Measurements from ENCODE around the gene ATG3.
A peak's percentile ranks its signal among the peaks of the same experiment; 100 is the strongest.

ATG3 gene

DNA sequence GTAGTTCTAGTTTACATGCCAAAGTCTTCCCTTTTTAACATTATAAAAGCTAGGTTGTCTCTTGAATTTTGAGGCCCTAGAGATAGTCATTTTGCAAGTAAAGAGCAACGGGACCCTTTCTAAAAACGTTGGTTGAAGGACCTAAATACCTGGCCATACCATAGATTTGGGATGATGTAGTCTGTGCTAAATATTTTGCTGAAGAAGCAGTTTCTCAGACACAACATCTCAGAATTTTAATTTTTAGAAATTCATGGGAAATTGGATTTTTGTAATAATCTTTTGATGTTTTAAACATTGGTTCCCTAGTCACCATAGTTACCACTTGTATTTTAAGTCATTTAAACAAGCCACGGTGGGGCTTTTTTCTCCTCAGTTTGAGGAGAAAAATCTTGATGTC, 21.3 kb upstream of the ATG3 start:
- Histone ChIP-seq H3F3A (ENCODE audit: low read depth) (no peaks in the 10 kb centered on the region), H3K27me3 (ENCODE audit: insufficient read depth, low read length, poor library complexity, severe bottlenecking) (no peaks in the 10 kb centered on the region), H2AFZ (ENCODE audit: low read length) (no peak overlapping the region), H3K4me1 (ENCODE audit: insufficient read depth, low read length, poor library complexity, severe bottlenecking) (peaks cover 5% of the 10 kb centered on the region), H3K79me2 (ENCODE audit: insufficient read depth, low read length) (no peaks in the 10 kb centered on the region), H3K9me2 (replicated peaks; ENCODE audit: low read depth, low read length) (no peaks in the 10 kb centered on the region), H4K20me1 (ENCODE audit: insufficient read depth, low read length, poor library complexity, severe bottlenecking) (no peaks in the 10 kb centered on the region), H3K4me2 (ENCODE audit: low read depth, low read length, poor library complexity, severe bottlenecking) (no peak overlapping the region), H3K9ac (ENCODE audit: low read depth, low read length, poor library complexity, severe bottlenecking) (no peak overlapping the region), H3K36me3 (ENCODE audit: insufficient read depth, low read length) (peaks cover 36% of the 10 kb centered on the region; the same call in 1 of the 2 replicates), H3K9me3 (ENCODE audit: insufficient read depth, low read depth, low read length) (no peaks in the 10 kb centered on the region), H3K4me3 (ENCODE audit: low read length, poor library complexity, severe bottlenecking) (no peak overlapping the region)
- TF ChIP-seq, protein P1, sequence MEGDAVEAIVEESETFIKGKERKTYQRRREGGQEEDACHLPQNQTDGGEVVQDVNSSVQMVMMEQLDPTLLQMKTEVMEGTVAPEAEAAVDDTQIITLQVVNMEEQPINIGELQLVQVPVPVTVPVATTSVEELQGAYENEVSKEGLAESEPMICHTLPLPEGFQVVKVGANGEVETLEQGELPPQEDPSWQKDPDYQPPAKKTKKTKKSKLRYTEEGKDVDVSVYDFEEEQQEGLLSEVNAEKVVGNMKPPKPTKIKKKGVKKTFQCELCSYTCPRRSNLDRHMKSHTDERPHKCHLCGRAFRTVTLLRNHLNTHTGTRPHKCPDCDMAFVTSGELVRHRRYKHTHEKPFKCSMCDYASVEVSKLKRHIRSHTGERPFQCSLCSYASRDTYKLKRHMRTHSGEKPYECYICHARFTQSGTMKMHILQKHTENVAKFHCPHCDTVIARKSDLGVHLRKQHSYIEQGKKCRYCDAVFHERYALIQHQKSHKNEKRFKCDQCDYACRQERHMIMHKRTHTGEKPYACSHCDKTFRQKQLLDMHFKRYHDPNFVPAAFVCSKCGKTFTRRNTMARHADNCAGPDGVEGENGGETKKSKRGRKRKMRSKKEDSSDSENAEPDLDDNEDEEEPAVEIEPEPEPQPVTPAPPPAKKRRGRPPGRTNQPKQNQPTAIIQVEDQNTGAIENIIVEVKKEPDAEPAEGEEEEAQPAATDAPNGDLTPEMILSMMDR (conservative IDR thresholded peaks at IDR 0.05; ENCODE audit: low read length) = no peak
- no peak for TF ChIP-seq EZH2phosphoT487 (IDR thresholded peaks at IDR 0.05; ENCODE audit: borderline replicate concordance)

DNA sequence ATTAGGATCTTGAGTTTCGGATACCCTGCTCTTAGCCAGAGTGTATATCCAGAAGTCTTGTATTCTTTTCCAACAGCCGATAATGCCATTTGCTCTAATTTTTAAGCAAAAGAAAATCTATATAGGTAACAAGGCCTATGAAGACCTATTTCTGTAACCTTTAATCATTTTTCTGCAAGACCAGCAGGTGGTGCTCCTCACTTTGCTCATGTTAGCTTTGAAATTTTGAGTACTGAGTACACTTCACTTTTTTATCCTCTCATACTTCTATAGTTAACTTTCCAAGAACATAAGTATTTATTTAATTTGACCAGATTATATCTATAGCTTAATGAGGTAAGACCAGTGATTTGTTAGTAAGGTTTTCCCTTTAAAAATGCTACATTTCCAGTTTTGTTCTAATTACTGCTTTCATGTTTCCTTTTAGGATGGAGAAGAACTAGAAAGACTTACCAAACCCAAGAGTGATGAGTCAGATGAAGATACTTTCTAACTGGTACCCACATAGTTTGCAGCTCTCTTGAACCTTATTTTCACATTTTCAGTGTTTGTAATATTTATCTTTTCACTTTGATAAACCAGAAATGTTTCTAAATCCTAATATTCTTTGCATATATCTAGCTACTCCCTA, 20.6 kb upstream of the ATG3 start:
- H3K4me3 ChIP-seq (ENCODE audit: low read length, poor library complexity, severe bottlenecking) = no peak overlapping the region
- H3K9ac ChIP-seq (ENCODE audit: low read depth, low read length, poor library complexity, severe bottlenecking) = no peak overlapping the region
- no peaks in the 10 kb centered on the region for H3K27me3 ChIP-seq (ENCODE audit: insufficient read depth, low read length, poor library complexity, severe bottlenecking)
- H3K9me2 ChIP-seq (replicated peaks; ENCODE audit: low read depth, low read length) = no peaks in the 10 kb centered on the region
- H2AFZ ChIP-seq (ENCODE audit: low read length) = no peak overlapping the region
- H3K36me3 ChIP-seq (ENCODE audit: insufficient read depth, low read length) = peaks cover 37% of the 10 kb centered on the region; the same call in 1 of the 2 replicates
- TF ChIP-seq, protein P1 (conservative IDR thresholded peaks at IDR 0.05; ENCODE audit: low read length) = peak; percentile 85
- no peak for TF ChIP-seq EZH2phosphoT487 (IDR thresholded peaks at IDR 0.05; ENCODE audit: borderline replicate concordance)
- no peaks in the 10 kb centered on the region for H4K20me1 ChIP-seq (ENCODE audit: insufficient read depth, low read length, poor library complexity, severe bottlenecking)
- H3F3A ChIP-seq (ENCODE audit: low read depth) = no peaks in the 10 kb centered on the region
- H3K4me2 ChIP-seq (ENCODE audit: low read depth, low read length, poor library complexity, severe bottlenecking) = no peak overlapping the region
- H3K4me1 ChIP-seq (ENCODE audit: insufficient read depth, low read length, poor library complexity, severe bottlenecking) = peaks cover 2% of the 10 kb centered on the region
- H3K79me2 ChIP-seq (ENCODE audit: insufficient read depth, low read length) = no peaks in the 10 kb centered on the region
- no peaks in the 10 kb centered on the region for H3K9me3 ChIP-seq (ENCODE audit: insufficient read depth, low read depth, low read length)

DNA sequence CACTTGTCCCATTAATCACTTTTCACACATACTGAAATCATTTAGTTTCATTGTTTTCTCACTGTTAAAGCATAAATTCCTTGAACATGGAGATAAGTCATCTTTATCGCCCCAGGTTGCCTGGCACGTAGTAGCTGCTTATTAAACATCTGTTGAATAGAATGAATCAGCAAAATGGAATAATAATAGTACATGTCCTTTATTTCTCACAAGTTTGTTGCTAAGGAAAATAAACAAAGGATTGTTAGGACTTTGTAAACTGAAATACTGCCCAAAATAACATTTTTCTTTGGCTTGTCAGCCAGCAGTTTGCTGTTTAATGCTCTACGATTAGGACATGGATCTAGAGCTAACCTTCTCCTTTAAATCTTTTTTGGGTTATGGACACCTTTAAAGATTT, 17.9 kb upstream of the ATG3 start:
- Histone ChIP-seq H3K27me3 (ENCODE audit: insufficient read depth, low read length, poor library complexity, severe bottlenecking) (no peaks in the 10 kb centered on the region), H3K9me3 (ENCODE audit: insufficient read depth, low read depth, low read length) (no peaks in the 10 kb centered on the region), H3K4me2 (ENCODE audit: low read depth, low read length, poor library complexity, severe bottlenecking) (no peak overlapping the region), H3K9ac (ENCODE audit: low read depth, low read length, poor library complexity, severe bottlenecking) (no peak overlapping the region), H3F3A (ENCODE audit: low read depth) (no peaks in the 10 kb centered on the region), H3K4me3 (ENCODE audit: low read length, poor library complexity, severe bottlenecking) (no peak overlapping the region), H3K79me2 (ENCODE audit: insufficient read depth, low read length) (no peaks in the 10 kb centered on the region), H3K36me3 (ENCODE audit: insufficient read depth, low read length) (peaks cover 37% of the 10 kb centered on the region; the same call in 1 of the 2 replicates), H3K9me2 (replicated peaks; ENCODE audit: low read depth, low read length) (no peaks in the 10 kb centered on the region), H4K20me1 (ENCODE audit: insufficient read depth, low read length, poor library complexity, severe bottlenecking) (no peaks in the 10 kb centered on the region), H3K4me1 (ENCODE audit: insufficient read depth, low read length, poor library complexity, severe bottlenecking) (peaks cover 5% of the 10 kb centered on the region), H2AFZ (ENCODE audit: low read length) (no peak overlapping the region)
- TF ChIP-seq, protein P1 (conservative IDR thresholded peaks at IDR 0.05; ENCODE audit: low read length) = no peak
- no peak for TF ChIP-seq EZH2phosphoT487 (IDR thresholded peaks at IDR 0.05; ENCODE audit: borderline replicate concordance)

Measured in Loucy (cell line).